PFSK-1 (cell line): ENCODE measurements around the gene RETNLB.

Experiments
- POLR2AphosphoS5 ChIP-seq: IDR thresholded peaks from 2 replicates; pipeline ENCODE4 v1.6.1; 2012; ENCODE audit warnings: low read depth, mild to moderate bottlenecking, control low read depth, low read length, moderate library complexity
- TAF1 ChIP-seq: IDR thresholded peaks from 2 replicates; pipeline ENCODE4 v1.6.1; 2012; ENCODE audit warnings: low read length, control low read depth, borderline replicate concordance; ENCODE audit not compliant: insufficient read depth

DNA sequence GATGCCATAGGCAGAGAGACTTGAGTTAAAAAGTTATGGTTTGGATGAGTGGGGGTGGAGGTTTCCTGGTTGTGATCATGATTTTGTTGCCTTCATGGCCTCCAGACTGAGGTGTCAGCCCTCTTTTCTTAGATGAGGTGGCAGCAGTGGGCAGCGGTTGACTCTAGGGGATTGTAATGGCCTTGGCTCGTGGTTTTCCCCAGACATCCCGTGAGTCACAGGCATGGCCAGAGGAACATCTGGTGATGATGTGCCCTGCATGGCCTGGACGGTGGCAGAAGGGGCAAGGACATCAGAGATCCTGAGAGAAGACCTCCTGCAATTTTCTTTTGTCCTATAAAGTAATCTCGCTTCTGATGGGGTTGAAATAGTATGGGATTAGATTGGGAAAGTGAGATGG lies 12.4 kb downstream of the RETNLB start:
- no peak for TF ChIP-seq TAF1
- no peak for TF ChIP-seq POLR2AphosphoS5
